ENCODE data around the gene DAAM2. TPM values are rescaled to one million over a fixed set of nuclear protein-coding genes. Genes with fewer than 3 reads are reported as not detected.

The DAAM2 gene
- total and polyA plus RNA-seq, 2 donors: 21.1 to 25.9 TPM

GRCh38 chr6:39834278-39834677 lies 42.1 kb downstream of the DAAM2 start:
- Histone ChIP-seq H3K4me3 (ENCODE audit: low read depth, low read length) (no peak overlapping the region), H3K4me1 (ENCODE audit: insufficient read depth) (no peaks in the 10 kb centered on the region), H3K36me3 (ENCODE audit: insufficient read depth) (no peaks in the 10 kb centered on the region), H3K27ac (ENCODE audit: low read depth) (no peak overlapping the region)
- DNase-seq (ENCODE audit: extremely low spot score): no peak
- WGBS: 81% methylated on average over 4 of the region's 4 CpGs

- Histone ChIP-seq H3K36me3 (ENCODE audit: insufficient read depth) (no peaks in the 10 kb centered on the region), H3K4me3 (ENCODE audit: low read depth, low read length) (no peak overlapping the region), H3K27ac (ENCODE audit: low read depth) (no peak overlapping the region), H3K4me1 (ENCODE audit: insufficient read depth) (no peaks in the 10 kb centered on the region)
- no peak for DNase-seq (ENCODE audit: extremely low spot score)
- WGBS: 93% methylated on average over 5 of the region's 5 CpGs
Observed at GRCh38 chr6:39834866-39835265, 42.7 kb downstream of the DAAM2 start.

GRCh38 chr6:39835821-39836295 lies 43.7 kb downstream of the DAAM2 start:
- H3K4me3 ChIP-seq (ENCODE audit: low read depth, low read length): no peak overlapping the region
- WGBS: 18% methylated on average over 2 of the region's 2 CpGs

GRCh38 chr6:39836606-39837005 lies 44.4 kb downstream of the DAAM2 start:
- Histone ChIP-seq H3K36me3 (ENCODE audit: insufficient read depth) (no peaks in the 10 kb centered on the region), H3K27ac (ENCODE audit: low read depth) (no peak overlapping the region), H3K4me3 (ENCODE audit: low read depth, low read length) (no peak overlapping the region), H3K4me1 (ENCODE audit: insufficient read depth) (no peaks in the 10 kb centered on the region)
- WGBS: 38% methylated on average over 4 of the region's 4 CpGs
- no peak for DNase-seq (ENCODE audit: extremely low spot score)

More at GRCh38 chr6:39835821-39836295, 43.7 kb downstream of the DAAM2 start:
- Histone ChIP-seq H3K36me3 (ENCODE audit: insufficient read depth) (no peaks in the 10 kb centered on the region), H3K27ac (ENCODE audit: low read depth) (no peak overlapping the region), H3K4me1 (ENCODE audit: insufficient read depth) (no peaks in the 10 kb centered on the region)
- DNase-seq (ENCODE audit: extremely low spot score): no peak

GRCh38 chr6:39839445-39839844 lies 47.3 kb downstream of the DAAM2 start:
- DNase-seq (ENCODE audit: extremely low spot score): no peak
- H3K36me3 ChIP-seq (ENCODE audit: insufficient read depth): no peaks in the 10 kb centered on the region
- H3K4me3 ChIP-seq (ENCODE audit: low read depth, low read length): no peak overlapping the region
- H3K4me1 ChIP-seq (ENCODE audit: insufficient read depth): no peaks in the 10 kb centered on the region
- 69% methylated on average over 1 of the region's 1 CpG for WGBS
- no peak overlapping the region for H3K27ac ChIP-seq (ENCODE audit: low read depth)

- H3K4me3 ChIP-seq (ENCODE audit: low read depth, low read length): no peak overlapping the region
- H3K4me1 ChIP-seq (ENCODE audit: insufficient read depth): no peaks in the 10 kb centered on the region
- WGBS: 69% methylated on average over 6 of the region's 6 CpGs
- DNase-seq (ENCODE audit: extremely low spot score): no peak
- no peak overlapping the region for H3K27ac ChIP-seq (ENCODE audit: low read depth)
- no peaks in the 10 kb centered on the region for H3K36me3 ChIP-seq (ENCODE audit: insufficient read depth)
Observed at GRCh38 chr6:39840781-39841180, 48.6 kb downstream of the DAAM2 start.

GRCh38 chr6:39841291-39841690 lies 49.1 kb downstream of the DAAM2 start:
- 48% methylated on average over 3 of the region's 3 CpGs for WGBS
- no peak overlapping the region for H3K27ac ChIP-seq (ENCODE audit: low read depth)
- no peaks in the 10 kb centered on the region for H3K36me3 ChIP-seq (ENCODE audit: insufficient read depth)
- DNase-seq (ENCODE audit: extremely low spot score): no peak
- H3K4me1 ChIP-seq (ENCODE audit: insufficient read depth): no peaks in the 10 kb centered on the region
- H3K4me3 ChIP-seq (ENCODE audit: low read depth, low read length): no peak overlapping the region

GRCh38 chr6:39841923-39842322 lies 49.7 kb downstream of the DAAM2 start:
- no peaks in the 10 kb centered on the region for H3K36me3 ChIP-seq (ENCODE audit: insufficient read depth)
- H3K4me1 ChIP-seq (ENCODE audit: insufficient read depth): peaks cover 1% of the 10 kb centered on the region
- 96% methylated on average over 4 of the region's 4 CpGs for WGBS
- DNase-seq (ENCODE audit: extremely low spot score): no peak
- no peak overlapping the region for H3K27ac ChIP-seq (ENCODE audit: low read depth)
- no peak overlapping the region for H3K4me3 ChIP-seq (ENCODE audit: low read depth, low read length)

GRCh38 chr6:39843305-39844020 lies 51.3 kb downstream of the DAAM2 start:
- no peak overlapping the region for H3K4me3 ChIP-seq (ENCODE audit: low read depth, low read length)
- WGBS: 86% methylated on average over 12 of the region's 12 CpGs
- H3K27ac ChIP-seq (ENCODE audit: low read depth): no peak overlapping the region
- H3K4me1 ChIP-seq (ENCODE audit: insufficient read depth): peaks cover 1% of the 10 kb centered on the region
- no peaks in the 10 kb centered on the region for H3K36me3 ChIP-seq (ENCODE audit: insufficient read depth)
- DNase-seq (ENCODE audit: extremely low spot score): no peak

- WGBS: 95% methylated on average over 1 of the region's 1 CpG
- Histone ChIP-seq H3K4me3 (ENCODE audit: low read depth, low read length) (no peak overlapping the region), H3K36me3 (ENCODE audit: insufficient read depth) (no peaks in the 10 kb centered on the region), H3K4me1 (ENCODE audit: insufficient read depth) (peaks cover 1% of the 10 kb centered on the region), H3K27ac (ENCODE audit: low read depth) (no peak overlapping the region)
- DNase-seq (ENCODE audit: extremely low spot score): no peak
Observed at GRCh38 chr6:39844866-39845265, 52.7 kb downstream of the DAAM2 start.

GRCh38 chr6:39847221-39847620 lies 55.0 kb downstream of the DAAM2 start:
- DNase-seq (ENCODE audit: extremely low spot score): no peak
- H3K27ac ChIP-seq (ENCODE audit: low read depth): no peak overlapping the region
- peaks cover 1% of the 10 kb centered on the region for H3K4me1 ChIP-seq (ENCODE audit: insufficient read depth)
- no peaks in the 10 kb centered on the region for H3K36me3 ChIP-seq (ENCODE audit: insufficient read depth)
- WGBS: 51% methylated on average over 10 of the region's 10 CpGs
- H3K4me3 ChIP-seq (ENCODE audit: low read depth, low read length): no peak overlapping the region

GRCh38 chr6:39848171-39848570 lies 56.0 kb downstream of the DAAM2 start:
- H3K27ac ChIP-seq (ENCODE audit: low read depth): no peak overlapping the region
- 78% methylated on average over 4 of the region's 4 CpGs for WGBS
- H3K4me3 ChIP-seq (ENCODE audit: low read depth, low read length): no peak overlapping the region
- no peak for DNase-seq (ENCODE audit: extremely low spot score)
- H3K4me1 ChIP-seq (ENCODE audit: insufficient read depth): peaks cover 1% of the 10 kb centered on the region
- H3K36me3 ChIP-seq (ENCODE audit: insufficient read depth): no peaks in the 10 kb centered on the region

GRCh38 chr6:39849228-39849627 lies 57.1 kb downstream of the DAAM2 start:
- H3K36me3 ChIP-seq (ENCODE audit: insufficient read depth): no peaks in the 10 kb centered on the region
- WGBS: 62% methylated on average over 3 of the region's 3 CpGs
- H3K4me3 ChIP-seq (ENCODE audit: low read depth, low read length): no peak overlapping the region
- peaks cover 1% of the 10 kb centered on the region for H3K4me1 ChIP-seq (ENCODE audit: insufficient read depth)
- DNase-seq (ENCODE audit: extremely low spot score): no peak
- H3K27ac ChIP-seq (ENCODE audit: low read depth): no peak overlapping the region

GRCh38 chr6:39849764-39850163 lies 57.6 kb downstream of the DAAM2 start:
- Histone ChIP-seq H3K4me3 (ENCODE audit: low read depth, low read length) (no peak overlapping the region), H3K4me1 (ENCODE audit: insufficient read depth) (peaks cover 1% of the 10 kb centered on the region), H3K36me3 (ENCODE audit: insufficient read depth) (no peaks in the 10 kb centered on the region), H3K27ac (ENCODE audit: low read depth) (no peak overlapping the region)
- no peak for DNase-seq (ENCODE audit: extremely low spot score)
- WGBS: 62% methylated on average over 6 of the region's 6 CpGs

Measured in urinary bladder (tissue), 4 donors.